Testis (tissue), 2 donors: ENCODE results near the gene MVB12A.

ENCODE experiments used
- CTCF ChIP-seq, 3 experiments: fragments of 450-650 bp in 2 of 3; fragments of 200-600 bp in 1 of 3; sonication (generic) in 1 of 3; IDR thresholded peaks; one replicate each; pipeline ENCODE4 v1.5.1; 2016 to 2019; ENCODE audit warnings: antibody characterized with exemption in 3 of 3, mild to moderate bottlenecking in 2 of 3, moderate library complexity in 1 of 3
- POLR2A ChIP-seq: fragments of 450-650 bp; IDR thresholded peaks from one replicate; pipeline ENCODE4 v1.6.1; 2017; ENCODE audit warnings: antibody characterized with exemption, mild to moderate bottlenecking, moderate library complexity

- TF ChIP-seq CTCF (IDR thresholded peaks at IDR 0.05) (peak in 2 of 3 experiments; percentile 29 to 32), POLR2A (no peak)
Observed at GRCh38 chr19:17424743-17425365, 5.0 kb downstream of the MVB12A start.
